Ascending aorta (tissue), 2 donors: ENCODE data around the gene DBP. TPM values are rescaled to one million over a fixed set of nuclear protein-coding genes. Genes with fewer than 3 reads are reported as not detected.

Experiments
- DNase-seq, 2 donors: peaks; one replicate each; pipeline ENCODE4 v3.0.0-alpha.2; 2019; ENCODE audit warnings: low spot score in 2 of 2
- H3K27ac ChIP-seq, 2 donors: fragments of 200-600 bp; sonication (generic); one replicate each; pipeline ENCODE4 v1.5.1; 2016 to 2017; ENCODE audit warnings: mild to moderate bottlenecking in 1 of 2
- H3K27me3 ChIP-seq: fragments of 200-600 bp; sonication (generic); one replicate; pipeline ENCODE4 v1.5.1; 2017
- H3K36me3 ChIP-seq, 2 donors: fragments of 200-600 bp; sonication (generic); one replicate each; pipeline ENCODE4 v1.5.1; 2016
- H3K4me1 ChIP-seq, 2 donors: fragments of 200-600 bp; sonication (generic); one replicate each; pipeline ENCODE4 v1.5.1; 2016 to 2017; ENCODE audit warnings: mild to moderate bottlenecking in 1 of 2
- H3K4me3 ChIP-seq, 2 donors: fragments of 200-600 bp; sonication (generic); one replicate each; pipeline ENCODE4 v1.5.1; 2016 to 2017; ENCODE audit warnings: mild to moderate bottlenecking in 1 of 2
- H3K9me3 ChIP-seq, 2 donors: fragments of 200-600 bp; sonication (generic); one replicate each; pipeline ENCODE4 v1.5.1; 2016
- CTCF ChIP-seq, 3 experiments: fragments of 200-600 bp in 2 of 3; fragments of 450-650 bp in 1 of 3; sonication (generic) in 2 of 3; IDR thresholded peaks; one replicate each; pipeline ENCODE4 v1.5.1; 2016 to 2019; ENCODE audit warnings: antibody characterized with exemption in 3 of 3, mild to moderate bottlenecking in 1 of 3, moderate library complexity in 1 of 3
- intact Hi-C: fragments of 100-400 bp; cut with DNase I; formaldehyde crosslinking; loops from one replicate; pipeline ENCODE4 v1.15.1; 2023
- total RNA-seq: library from RNA; depleted of rRNA; stranded (reverse); fragments of >200 nt; gene quantifications from one replicate; pipeline ENCODE4 v1.1.0, GENCODE V29; 2016

DBP gene
- total RNA-seq, 1 donor from 2014 or later = 0.21 TPM

- H3K4me1 ChIP-seq = peaks cover 19 to 41% of the 10 kb centered on the region in 2 donors
- no peaks in the 10 kb centered on the region for H3K9me3 ChIP-seq
- H3K4me3 ChIP-seq = peak overlapping the region; percentile 66 to 89
- peak in 1 of 3 experiments; percentile 8 for TF ChIP-seq CTCF (IDR thresholded peaks at IDR 0.05)
- DNase-seq = peak in 1 of 2 donors; percentile 71
- peak overlapping the region; percentile 94 to 99 for H3K27ac ChIP-seq
- intact Hi-C loops = loop anchor here (1.0 to 10.0 kb wide), 6 partner anchors 17 to 1219 kb away; partner anchors contain the start of genes CYTH2, DKKL1, PRMT1 and PTOV1
- no peaks in the 10 kb centered on the region for H3K27me3 ChIP-seq
- H3K36me3 ChIP-seq = peaks cover 0 to 5% of the 10 kb centered on the region in 2 donors
Measured at GRCh38 chr19:48635966-48636858, 967 bp downstream of the DBP start.

GRCh38 chr19:48635263-48635965 is 1.8 kb downstream of the DBP start:
- H3K36me3 ChIP-seq = peaks cover 0 to 5% of the 10 kb centered on the region in 2 donors
- peak in 1 of 2 donors; percentile 83 for DNase-seq
- no peaks in the 10 kb centered on the region for H3K9me3 ChIP-seq
- peaks cover 24 to 49% of the 10 kb centered on the region in 2 donors for H3K4me1 ChIP-seq
- intact Hi-C loops = loop anchor here (1.0 to 10.0 kb wide), 5 partner anchors 16 to 1219 kb away; partner anchors contain the start of genes DKKL1, PRMT1, PTOV1 and RPL18
- TF ChIP-seq CTCF (IDR thresholded peaks at IDR 0.05) = no peak
- no peaks in the 10 kb centered on the region for H3K27me3 ChIP-seq
- H3K4me3 ChIP-seq = peak overlapping the region; percentile 66 to 89
- peak overlapping the region; percentile 94 to 99 for H3K27ac ChIP-seq

- Histone ChIP-seq H3K4me3 (peak overlapping the region; percentile 66 to 89), H3K27ac (peak overlapping the region; percentile 94 to 99), H3K36me3 (peaks cover 0 to 5% of the 10 kb centered on the region in 2 donors), H3K27me3 (no peaks in the 10 kb centered on the region), H3K4me1 (peaks cover 24 to 56% of the 10 kb centered on the region in 2 donors), H3K9me3 (no peaks in the 10 kb centered on the region)
- peak; percentile 90 to 97 for DNase-seq
- intact Hi-C loops = loop anchor here (1.0 to 10.0 kb wide), 6 partner anchors 10 to 1220 kb away; partner anchors contain the start of genes DKKL1, PRMT1, PTOV1 and RPL18
- TF ChIP-seq CTCF (IDR thresholded peaks at IDR 0.05) = no peak
Measured at GRCh38 chr19:48634424-48635262, 2.5 kb downstream of the DBP start.

- peak overlapping the region; percentile 14 to 34 for H3K4me3 ChIP-seq
- peak overlapping the region; percentile 94 to 99 for H3K27ac ChIP-seq
- H3K27me3 ChIP-seq = no peaks in the 10 kb centered on the region
- H3K9me3 ChIP-seq = no peaks in the 10 kb centered on the region
- TF ChIP-seq CTCF (IDR thresholded peaks at IDR 0.05) = no peak
- H3K4me1 ChIP-seq = peaks cover 24 to 56% of the 10 kb centered on the region in 2 donors
- peaks cover 0 to 5% of the 10 kb centered on the region in 2 donors for H3K36me3 ChIP-seq
- DNase-seq = no peak
- intact Hi-C loops = loop anchor here (1.0 to 10.0 kb wide), 3 partner anchors 10 to 1221 kb away; partner anchors contain the start of genes PRMT1 and PTOV1
Measured at GRCh38 chr19:48634036-48634342, 3.2 kb downstream of the DBP start.
